HG03571 (cell line): ENCODE data around the gene FBN1.

Experiments used
- ATAC-seq: cut with Tn5 transposase; IDR thresholded peaks from one replicate; pipeline ENCODE4 v1.9.1; 2021; ENCODE audit not compliant: unreplicated experiment

FBN1 gene

DNA sequence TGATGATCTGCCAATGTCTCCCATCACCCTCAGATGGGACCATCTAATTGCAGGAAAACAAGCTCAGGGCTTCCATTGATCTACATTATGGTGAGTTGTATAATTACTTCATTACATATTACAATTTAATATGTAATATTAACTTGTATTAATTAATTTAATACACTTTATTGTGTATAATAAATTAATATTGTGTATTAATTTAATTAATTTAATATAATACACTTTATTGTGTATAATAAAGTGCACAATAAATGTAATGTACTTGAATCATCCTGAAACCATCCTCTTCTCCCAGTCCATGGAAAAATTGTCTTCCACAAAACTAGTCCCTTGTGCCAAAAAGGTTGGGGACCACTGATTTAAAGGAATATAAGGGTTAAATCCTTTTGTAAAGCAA is 123.4 kb downstream of the FBN1 start:
- ATAC-seq: no peak

- ATAC-seq: no peak
These were observed 124.9 kb downstream of the FBN1 start for GRCh38 chr15:48520376-48521155.

- ATAC-seq: no peak
These were observed 129.4 kb downstream of the FBN1 start for GRCh38 chr15:48516121-48516520.

DNA sequence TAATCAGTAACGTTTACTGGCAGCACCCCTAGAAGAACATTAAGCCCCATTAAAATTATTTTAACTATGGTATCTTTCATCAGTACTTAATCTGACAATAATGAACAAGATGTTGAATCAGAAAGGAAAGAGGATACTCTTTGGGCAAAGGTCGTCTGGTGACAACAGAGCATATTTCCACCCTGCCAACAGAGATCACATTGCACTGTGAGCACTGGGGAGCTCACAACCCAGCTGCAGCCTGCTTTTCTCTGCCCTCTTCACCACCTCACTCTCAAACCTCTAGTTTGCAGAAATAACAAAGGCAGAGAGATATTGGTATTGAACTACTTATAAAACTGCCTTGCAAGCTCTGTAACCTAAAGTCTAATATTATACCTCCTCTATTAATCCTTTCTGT is 130.0 kb downstream of the FBN1 start:
- no peak for ATAC-seq

- no peak for ATAC-seq
These were observed 131.2 kb downstream of the FBN1 start for GRCh38 chr15:48514103-48514816.

DNA sequence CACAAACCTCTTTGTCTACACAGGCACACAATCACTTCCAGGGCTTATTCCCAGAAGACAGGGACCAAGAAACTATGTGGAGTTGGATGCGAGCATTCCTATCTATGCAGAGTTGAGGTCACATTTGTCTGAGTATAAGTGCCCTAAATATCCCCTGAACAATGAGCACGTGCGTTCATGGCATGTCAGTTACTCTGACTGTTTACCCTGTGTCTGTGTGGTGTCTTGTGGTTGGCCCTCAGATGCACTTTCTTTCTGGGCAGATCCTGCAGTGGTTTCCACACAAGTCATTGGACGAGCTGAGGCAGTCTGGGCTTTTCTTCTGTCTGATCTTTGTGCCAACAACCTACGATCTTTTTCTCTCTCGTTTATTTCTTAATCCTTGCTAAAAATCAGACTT is 134.5 kb downstream of the FBN1 start:
- no peak for ATAC-seq

DNA sequence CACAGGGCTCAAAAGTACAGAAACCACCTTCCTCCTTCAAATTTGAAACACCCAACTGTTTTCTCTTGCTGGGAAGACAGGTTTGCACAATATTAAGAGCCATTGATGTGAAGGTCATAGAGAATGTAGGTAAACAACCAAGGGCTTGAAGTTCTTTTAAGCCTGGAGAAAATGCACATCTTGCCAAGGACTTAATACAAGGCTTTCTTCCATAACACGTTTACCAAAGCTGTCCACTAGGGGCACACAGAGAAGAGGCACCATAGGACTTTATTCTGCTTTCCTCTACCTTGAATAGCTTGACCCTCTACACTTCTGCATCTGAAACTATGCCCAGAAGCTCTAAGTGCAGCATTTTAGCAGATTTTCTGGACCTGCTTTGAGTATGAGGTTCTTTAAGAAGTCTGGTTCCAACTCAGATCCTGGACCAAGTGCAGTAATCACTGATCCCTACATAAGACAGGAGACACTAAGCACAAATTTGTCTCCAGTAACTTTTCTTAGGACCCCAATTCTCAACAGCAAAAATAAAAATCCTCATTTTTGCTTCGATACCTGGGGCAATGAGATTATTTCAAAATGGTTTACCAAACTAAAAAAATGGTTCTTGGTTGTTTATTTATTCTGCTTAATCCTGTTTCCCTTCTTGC is 138.0 kb downstream of the FBN1 start:
- no peak for ATAC-seq

GRCh38 chr15:48505067-48505466 is 140.4 kb downstream of the FBN1 start:
- ATAC-seq: no peak

DNA sequence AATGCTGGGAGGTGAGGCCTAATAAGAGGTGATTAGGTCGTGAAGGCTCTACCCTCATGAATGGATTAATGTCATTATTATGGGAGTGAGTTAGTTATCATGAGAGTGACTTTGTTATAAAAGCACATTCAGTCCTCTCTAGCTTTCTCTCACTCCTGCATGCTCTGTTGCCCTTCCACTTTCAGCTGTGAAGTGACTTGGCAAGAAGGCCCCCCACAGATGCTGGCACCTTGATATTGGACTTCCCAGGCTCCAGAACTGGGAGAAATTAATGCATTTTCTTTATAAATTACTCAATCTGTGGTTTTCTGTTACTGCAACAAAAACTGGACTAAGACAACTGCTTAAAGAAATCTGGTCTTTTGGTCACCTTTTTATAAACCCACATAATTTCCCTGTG is 144.3 kb downstream of the FBN1 start:
- ATAC-seq: no peak

GRCh38 chr15:48500595-48500994 is 144.9 kb downstream of the FBN1 start:
- ATAC-seq: no peak

DNA sequence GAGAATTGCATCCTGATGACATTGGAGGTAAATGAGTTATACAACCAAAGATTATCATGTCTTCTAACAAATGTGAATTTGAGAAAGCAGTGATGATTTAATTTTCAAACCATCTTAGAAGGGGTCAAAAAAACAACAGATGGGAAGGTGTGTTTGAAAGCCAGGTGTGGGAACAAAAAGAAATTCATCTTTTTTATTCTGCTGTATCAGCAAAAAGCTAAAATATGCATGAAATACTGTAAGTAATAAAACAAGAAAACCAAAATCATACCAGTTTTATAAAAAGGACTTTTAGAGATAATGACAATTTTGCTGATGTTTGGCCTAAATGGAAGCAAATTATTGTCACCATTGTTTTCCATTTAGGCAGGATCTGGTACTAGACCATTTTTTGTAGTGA is 145.5 kb downstream of the FBN1 start:
- no peak for ATAC-seq

GRCh38 chr15:48498828-48499227 is 146.7 kb downstream of the FBN1 start:
- no peak for ATAC-seq

GRCh38 chr15:48494631-48495030 is 150.9 kb downstream of the FBN1 start:
- ATAC-seq: no peak

DNA sequence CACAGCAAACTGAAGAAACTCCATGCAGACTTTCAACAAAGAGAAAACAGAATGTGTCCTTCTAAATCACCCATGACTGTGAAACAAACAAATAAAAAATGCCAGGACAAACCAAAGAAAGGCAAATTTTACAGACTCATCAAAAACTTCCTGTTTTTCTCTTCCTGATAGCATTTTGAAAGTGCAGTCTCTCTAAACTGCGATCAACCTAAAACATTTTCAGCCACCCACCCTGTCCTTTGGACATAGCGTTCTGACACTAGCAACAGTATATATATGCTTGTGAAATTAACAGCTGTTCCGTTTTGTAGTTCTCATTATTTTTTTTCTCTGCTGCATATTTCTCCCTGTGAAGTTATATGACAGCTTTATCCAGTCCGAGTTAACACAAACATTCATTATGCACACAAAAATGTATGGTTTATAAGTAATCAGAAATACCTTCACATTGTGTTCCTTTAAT is 151.7 kb downstream of the FBN1 start:
- no peak for ATAC-seq

- no peak for ATAC-seq
These were observed 152.3 kb downstream of the FBN1 start for GRCh38 chr15:48493084-48493762.

GRCh38 chr15:48486228-48486627 is 159.3 kb downstream of the FBN1 start:
- ATAC-seq: no peak

- no peak for ATAC-seq
These were observed 163.7 kb downstream of the FBN1 start for GRCh38 chr15:48481802-48482201.

- ATAC-seq: no peak
These were observed 165.8 kb downstream of the FBN1 start for GRCh38 chr15:48479751-48480150.

GRCh38 chr15:48478581-48478980 is 166.9 kb downstream of the FBN1 start:
- ATAC-seq: no peak

DNA sequence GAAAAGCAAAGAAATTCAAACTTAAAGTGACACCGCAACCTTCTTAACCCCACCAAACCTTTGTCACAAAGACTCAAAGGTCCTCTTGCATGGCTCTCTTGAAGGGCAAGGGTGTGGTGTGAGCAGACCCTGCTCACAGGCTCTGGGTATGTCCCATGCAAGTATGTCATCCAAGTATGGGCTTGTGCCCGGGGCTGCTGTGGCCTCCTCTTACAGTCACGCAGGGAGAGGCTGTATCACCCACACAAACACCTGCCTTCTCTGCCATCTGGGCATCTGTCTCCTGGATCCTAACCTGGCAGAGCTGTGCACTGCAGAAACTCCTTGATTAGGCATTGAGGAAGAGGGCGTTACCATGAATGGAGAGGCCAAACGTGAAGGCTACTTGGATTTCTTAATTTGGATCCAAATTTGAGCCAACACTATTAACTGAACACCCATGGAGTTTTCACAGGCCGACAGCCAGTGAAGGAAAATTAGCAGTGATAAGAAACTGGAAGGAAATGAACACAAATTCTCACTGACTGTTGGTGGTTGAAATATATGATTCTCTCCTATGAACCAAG is 167.6 kb downstream of the FBN1 start:
- ATAC-seq: no peak
